Anterior cingulate cortex (tissue), 58 donors: Measurements from ENCODE around the gene TBC1D14.
"Not testable (repeated sequence)": the region's sequence is repeated elsewhere in the genome, so short reads cannot be mapped to it uniquely, and the experiment has no call there.

Experiments
- DNase-seq, 58 donors: peaks; one replicate each; lab custom pipeline; 2025; lab: John Stamatoyannopoulos, UW

Gene TBC1D14

GRCh38 chr4:6963139-6963611 lies 53.5 kb downstream of the TBC1D14 start:
- DNase-seq = peak in 5 of 58 donors; percentile 29 to 49 (median 37)

GRCh38 chr4:6964858-6965257 lies 55.2 kb downstream of the TBC1D14 start:
- no peak for DNase-seq

DNA sequence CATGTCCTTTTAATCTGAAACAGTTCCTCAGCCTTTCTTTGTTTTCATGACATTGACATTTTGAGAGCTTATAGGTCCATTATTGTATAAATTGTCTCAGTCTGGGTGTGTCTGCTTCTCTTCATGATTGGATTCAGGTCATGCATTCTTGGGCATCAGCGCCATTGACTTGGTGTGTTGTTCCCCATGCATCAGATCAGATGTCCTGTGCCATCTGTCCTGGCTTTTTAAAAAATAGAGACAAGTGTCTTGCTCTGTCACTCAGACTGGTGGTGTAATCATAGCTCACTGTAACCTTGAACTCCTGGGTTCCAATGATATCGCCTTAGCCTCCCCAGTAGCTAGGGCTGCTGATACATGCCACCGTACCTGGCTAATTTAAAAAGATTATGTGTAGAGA lies 55.7 kb downstream of the TBC1D14 start:
- DNase-seq = no peak

DNA sequence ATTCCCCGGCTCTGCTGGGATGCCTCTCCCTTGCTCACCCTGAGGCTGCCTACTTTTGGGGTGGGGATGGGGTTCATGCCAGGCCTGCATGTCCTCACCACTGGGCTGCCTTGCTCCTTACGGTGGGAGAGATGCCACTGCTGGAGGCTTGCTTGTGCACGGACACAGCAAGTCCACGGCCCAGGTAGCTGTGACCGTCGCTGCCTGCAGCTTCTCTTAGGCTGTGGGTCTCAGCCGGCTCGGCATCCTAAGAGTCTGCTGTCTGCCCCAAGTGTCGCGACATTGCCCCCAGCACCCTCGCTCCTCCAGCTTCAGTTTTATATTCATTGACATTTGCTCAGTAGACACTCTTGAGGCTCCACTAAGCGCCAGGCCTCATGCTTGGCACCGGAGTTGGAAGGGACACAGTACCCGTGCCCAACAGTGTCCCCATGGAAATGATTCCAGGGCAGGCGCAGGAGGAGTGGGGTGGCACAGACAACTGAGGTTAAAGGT lies 58.3 kb downstream of the TBC1D14 start:
- no peak for DNase-seq

DNA sequence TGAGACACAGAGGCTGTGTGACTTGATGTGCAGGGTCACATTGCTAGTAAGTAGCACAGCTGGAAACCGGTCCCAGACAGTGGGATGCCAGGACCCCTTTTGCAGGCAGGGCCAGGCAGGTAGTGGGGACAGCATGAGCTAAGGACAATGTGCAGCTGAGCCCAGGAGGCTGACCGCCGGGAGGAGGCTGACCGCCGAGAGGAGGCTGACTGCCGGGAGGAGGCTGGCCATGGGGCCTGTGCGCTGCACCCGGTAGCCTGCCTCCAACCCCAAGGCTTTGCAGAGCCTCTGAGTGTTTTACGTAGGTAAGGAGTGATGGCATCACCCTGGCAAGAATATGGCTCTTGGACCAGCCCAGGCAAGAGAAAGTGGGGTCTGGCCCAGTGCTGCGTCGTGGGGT lies 58.9 kb downstream of the TBC1D14 start:
- no peak for DNase-seq

DNA sequence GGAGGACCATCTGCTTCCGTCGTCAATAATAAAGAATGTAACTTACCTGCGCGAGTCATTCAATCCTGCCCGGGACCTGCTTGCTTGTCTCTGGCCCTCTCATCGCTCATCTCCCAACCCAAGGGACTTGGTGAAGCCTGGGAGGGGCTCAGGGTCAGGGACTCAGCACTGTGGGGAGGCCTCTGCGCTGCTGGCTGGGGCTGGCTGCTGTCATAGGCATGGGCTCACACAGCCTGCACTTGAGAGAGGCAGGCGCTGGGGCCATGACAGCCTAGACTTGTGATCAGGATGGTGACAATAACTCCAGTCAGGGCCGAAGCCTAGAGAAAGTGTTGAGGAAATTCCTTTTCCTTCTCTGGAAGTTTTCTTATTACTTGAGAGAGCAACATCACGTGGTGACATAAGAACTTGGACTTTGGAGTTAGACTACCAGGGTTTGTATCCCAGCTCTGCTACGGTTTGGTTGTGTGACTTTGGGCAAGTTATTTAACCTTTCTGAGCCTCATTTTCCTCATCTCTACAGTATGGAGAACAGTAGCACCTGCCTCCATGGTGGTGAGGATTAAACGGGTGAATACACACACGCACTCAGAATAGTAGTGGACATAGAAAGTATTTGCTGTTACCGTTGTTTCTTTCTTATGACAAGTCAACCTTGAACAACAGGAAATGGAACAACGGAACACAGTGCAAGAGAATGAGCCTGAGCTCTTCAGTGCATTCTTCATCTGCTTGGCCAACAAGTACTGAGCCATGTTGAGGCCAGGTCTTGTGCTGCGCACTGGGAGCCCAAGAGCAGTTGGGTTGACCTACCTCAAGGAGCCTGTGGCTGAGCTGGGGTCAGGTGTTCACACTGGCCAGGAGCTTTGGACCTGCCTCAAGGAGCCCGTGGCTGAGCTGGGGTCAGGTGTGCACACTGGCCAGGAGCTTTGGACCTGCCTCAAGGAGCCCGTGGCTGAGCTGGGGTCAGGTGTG lies 60.5 kb downstream of the TBC1D14 start:
- no peak for DNase-seq

DNA sequence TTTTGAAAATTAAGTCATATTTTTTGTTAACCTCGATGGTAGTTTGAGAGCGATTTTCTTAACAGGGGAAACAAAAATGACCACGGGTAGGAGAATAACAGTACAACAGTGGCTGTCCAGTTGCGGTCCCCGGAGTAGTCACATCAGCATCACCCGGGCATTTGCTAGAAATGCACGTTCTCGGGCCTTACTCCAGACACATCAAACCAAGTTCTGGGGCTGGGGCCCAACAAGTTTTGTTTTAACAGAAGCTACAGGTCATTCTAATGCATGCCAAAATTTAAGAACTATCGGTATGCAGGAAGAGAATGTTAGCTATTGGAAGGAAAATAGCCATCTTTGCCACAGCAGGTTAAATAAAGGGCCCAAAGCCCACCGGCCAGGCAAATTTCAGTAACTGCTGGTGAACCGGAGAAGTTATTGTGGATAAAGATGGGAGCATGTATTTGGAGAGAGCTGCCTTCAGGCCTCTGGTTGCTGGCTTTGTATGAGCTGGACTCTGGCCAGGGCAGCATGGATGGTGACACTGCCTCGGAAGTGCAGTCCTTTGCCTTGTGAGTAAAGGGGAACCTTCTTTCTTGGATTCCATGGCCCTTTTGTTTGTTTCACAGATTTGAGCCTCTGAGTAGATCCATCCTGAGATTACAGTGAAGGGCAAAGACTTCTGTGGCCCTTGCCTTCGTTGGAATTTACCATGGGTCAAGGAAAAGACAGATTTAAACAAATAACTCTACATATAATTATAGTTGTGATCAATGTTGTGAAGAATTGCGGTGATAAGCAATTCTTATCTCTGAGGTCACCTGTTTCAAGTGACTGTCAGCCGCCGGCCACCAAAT lies 62.1 kb downstream of the TBC1D14 start:
- peak in 2 of 58 donors; percentile 36 for DNase-seq

GRCh38 chr4:6972375-6972650 lies 62.7 kb downstream of the TBC1D14 start:
- no peak for DNase-seq

DNA sequence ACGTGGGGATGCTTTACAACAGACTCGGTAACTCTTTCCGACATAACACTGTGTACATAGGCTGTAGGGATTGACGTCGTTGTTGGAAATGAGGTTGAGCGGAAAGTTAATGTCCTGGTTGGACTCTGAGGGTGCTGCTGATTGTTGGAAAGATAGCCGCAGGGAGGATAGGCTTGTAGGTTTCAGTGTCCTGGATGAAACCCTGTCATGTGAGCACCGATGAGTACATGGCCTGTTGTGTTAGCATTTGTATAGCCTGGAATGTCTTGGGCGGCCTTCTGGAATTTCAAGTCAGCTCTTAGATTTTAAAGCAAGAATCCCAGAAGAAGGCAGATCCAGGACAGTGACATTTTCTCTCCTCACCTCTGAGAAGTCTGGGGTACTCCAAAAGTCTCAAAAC lies 63.3 kb downstream of the TBC1D14 start:
- no peak for DNase-seq

- DNase-seq = peak in 52 of 58 donors; percentile 14 to 88 (median 65)
Measured at GRCh38 chr4:6974138-6974848, 64.7 kb downstream of the TBC1D14 start.

DNA sequence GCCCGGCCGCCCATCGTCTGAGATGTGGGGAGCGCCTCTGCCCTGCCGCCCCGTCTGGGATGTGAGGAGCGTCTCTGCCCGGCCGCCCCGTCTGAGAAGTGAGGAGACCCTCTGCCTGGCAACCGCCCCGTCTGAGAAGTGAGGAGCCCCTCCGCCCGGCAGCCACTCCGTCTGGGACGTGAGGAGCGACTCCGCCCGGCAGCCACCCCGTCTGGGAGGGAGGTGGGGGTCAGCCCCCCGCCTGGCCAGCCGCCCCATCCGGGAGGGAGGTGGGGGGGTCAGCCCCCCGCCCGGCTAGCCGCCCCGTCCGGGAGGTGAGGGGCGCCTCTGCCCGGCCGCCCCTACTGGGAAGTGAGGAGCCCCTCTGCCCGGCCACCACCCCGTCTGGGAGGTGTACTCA lies 68.2 kb downstream of the TBC1D14 start:
- DNase-seq = not testable (repeated sequence)

GRCh38 chr4:6983544-6984142 lies 74.0 kb downstream of the TBC1D14 start:
- DNase-seq = no peak

GRCh38 chr4:6984612-6985425 lies 75.2 kb downstream of the TBC1D14 start:
- peak in 1 of 58 donors; percentile 21 for DNase-seq

- DNase-seq = peak in 30 of 58 donors; percentile 43 to 79 (median 64)
Measured at GRCh38 chr4:6986072-6986780, 76.6 kb downstream of the TBC1D14 start.

DNA sequence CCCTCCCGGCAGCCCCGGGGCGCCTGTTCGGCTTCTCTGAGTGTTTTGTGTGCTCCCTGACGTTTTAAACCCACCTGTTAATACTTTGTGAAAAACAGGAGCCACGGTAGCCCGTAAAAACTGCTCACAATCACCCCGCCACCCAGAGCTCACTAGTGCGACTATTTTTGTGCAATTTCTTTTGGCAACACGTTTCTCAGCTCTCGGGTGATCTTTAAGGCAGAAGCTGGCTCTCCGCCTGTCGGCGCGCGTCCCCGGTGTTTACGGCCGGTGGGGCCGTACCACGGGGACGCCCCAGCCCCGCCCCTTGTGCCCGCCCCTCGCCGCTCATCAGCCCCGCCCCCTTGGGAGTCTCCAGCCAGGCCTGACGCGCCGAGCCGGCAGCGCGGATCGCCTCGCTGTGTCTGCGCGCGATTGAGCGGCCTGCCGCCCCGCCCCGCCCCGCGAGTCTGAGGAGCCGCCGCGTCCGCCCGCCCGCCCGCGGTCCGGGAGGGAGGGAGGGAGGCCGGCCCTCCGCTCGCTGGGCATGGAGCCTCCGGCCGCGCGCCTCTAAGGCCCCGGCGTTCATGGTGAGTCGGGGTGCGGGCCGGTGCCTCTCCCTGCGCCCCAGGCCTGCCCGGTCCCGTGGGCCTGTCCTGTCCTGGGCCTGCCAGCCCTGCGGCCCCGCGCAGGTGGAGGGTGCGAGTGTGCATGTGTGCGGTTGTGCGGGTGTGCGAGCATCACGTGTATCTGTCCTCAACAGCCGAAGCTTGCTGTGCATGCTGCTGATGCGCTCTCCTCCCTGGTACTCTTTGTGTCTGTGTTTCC lies 77.4 kb downstream of the TBC1D14 start:
- peak; percentile 45 to 98 (median 94) for DNase-seq

- DNase-seq = no peak
Measured at GRCh38 chr4:6987588-6987961, 77.9 kb downstream of the TBC1D14 start.

- DNase-seq = no peak
Measured at GRCh38 chr4:6988016-6988715, 78.5 kb downstream of the TBC1D14 start.
